ENCODE measurements around the gene NFIX.
"Not testable (repeated sequence)": the region's sequence is repeated elsewhere in the genome, so short reads cannot be mapped to it uniquely, and the experiment has no call there.

NFIX gene

DNA sequence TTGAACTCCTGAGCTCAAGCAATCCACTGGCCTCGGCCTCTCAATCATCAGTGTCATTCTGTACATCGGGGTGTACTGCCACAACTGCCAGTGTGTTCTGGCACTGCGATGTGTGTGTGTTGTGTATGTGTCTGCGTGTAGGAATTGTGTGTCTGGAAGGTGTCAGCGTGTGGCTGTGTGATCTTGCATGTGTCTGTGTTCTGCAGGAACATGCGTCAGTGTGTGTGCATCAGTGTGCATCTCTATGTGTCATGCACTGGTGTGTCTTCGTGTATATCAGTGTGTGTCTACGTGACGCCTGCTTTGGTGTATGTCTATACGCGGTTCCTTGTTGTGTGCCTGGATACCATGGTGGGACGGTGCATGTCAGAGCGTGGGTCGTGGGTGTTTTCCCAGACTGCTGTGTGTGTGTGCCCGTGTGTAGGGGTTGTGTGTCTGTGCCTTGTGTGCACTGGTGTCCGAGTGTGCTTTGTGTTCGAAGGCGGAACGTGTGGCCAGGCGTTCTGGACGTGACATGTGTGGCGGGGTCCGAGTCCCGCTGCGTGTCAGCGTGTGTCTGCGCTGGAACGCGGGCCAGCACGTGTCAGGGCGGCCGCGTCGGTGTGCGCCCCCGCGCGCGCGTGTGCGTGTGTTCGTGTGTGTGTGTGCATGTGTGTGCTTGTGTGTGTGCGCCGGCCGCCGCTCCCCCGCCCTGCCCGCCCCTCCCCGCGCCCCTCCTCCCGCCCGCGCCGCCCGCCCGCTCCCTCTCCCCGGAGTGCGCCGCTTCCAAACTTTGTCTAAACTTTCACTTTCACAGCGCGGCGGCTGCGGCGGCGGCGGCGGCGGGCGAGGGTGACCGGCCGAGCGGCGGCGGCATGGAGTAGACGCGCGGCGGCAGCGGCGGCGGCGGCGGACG, at the start of gene NFIX:
TSS of gene NFIX (plus strand) at position 775 of the 895 bp plus-strand sequence. CDS start 363 bp downstream, outside the sequence.
- DNase-seq, result peak; percentile 29

DNA sequence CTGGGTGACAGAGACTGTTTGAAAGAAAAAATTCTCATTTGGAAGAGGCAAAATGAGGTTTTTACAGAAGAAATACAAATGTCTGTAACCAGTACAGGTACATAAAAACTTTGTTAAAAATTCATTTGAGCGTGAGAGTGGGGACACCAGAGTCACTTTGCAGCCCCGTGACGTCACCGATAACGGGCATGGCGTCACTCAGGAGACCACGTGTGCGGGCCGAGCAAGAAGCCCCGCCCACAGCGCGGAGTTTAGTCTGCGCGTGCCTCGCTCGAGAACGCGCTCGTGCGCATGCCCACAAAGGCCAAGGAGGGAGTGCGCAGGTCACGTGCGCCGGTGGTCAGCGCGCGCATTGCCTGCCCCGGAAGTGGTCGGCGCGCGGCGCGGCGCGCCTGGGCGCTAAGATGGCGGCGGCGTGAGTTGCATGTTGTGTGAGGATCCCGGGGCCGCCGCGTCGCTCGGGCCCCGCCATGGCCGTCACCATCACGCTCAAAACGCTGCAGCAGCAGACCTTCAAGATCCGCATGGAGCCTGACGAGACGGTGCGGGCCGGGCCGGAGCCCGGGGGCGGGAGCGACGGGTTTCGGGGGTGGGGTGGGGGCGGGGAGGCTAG, 49.7 kb upstream of the NFIX start, which contains the start of gene RAD23A:
TSS of gene RAD23A (plus strand) at position 384 of the 613 bp plus-strand sequence. CDS start at position 471, 87 bp downstream.
- DNase-seq, result peak; percentile 88

DNA sequence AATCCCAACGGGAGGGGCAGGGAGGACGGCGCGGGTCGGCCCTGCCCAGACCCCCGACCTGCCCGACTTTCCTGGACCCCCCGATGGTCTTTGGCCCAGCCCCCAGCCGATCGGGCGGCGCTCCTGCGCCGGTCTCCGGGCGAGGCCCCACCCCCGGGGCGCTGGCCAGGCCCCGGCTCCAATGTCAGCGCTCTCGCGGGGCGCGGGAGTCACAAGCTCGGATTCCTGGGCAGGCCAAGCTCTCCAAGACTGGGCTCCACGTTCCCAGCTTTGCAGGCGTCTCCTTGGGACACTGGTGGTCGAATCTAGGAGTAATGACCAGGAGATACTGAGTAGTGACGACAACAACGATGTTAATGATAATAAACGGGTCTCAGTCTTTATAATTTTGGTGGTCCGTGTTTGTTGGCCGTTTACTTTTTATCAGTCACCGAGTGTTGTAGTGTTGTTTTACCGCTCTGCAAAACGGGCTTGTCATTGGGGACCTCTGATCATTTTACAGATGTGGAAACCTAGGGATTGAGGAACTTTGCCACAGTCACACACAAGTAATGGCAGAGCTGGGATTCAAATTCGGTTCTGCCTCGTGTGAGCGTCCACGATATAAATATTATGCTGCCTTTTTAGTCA, 49.1 kb upstream of the NFIX start:
- peak; percentile 77 for DNase-seq

DNA sequence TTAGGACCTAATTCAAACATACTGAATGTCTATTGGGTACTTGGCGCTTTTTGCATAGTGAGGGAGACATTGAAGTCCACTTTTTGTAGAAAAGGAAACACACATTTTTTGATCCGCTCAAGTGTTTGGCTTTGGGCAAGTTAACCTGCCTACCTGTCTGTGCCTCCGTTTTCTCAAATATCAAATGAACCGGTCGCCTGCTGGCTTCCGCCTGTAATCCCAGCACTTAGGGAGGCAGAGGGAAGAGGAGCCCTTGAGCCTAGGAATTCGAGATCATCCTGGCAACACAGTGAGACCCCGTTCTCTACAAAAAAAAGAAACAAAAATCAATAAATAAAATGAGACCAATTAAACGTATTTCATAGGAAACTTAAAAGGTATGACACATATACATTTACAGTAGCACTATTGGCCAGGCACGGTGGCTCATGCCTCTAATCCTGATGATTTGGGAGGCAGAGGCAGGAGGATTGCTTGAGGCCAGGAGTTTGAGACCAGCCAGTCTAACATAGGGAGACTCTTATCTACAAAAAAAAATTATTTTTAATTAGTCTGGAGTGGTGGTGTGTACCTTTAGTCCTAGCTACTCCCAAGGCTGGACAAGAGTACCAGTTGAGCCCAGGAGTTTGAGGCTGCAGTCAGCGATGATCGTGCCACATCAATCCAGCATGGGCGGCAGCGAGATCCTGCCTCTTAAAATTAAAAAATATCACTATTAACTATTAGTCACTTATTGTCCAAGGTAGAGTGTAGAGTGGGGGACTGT, 48.4 kb upstream of the NFIX start:
- DNase-seq, result no peak

DNA sequence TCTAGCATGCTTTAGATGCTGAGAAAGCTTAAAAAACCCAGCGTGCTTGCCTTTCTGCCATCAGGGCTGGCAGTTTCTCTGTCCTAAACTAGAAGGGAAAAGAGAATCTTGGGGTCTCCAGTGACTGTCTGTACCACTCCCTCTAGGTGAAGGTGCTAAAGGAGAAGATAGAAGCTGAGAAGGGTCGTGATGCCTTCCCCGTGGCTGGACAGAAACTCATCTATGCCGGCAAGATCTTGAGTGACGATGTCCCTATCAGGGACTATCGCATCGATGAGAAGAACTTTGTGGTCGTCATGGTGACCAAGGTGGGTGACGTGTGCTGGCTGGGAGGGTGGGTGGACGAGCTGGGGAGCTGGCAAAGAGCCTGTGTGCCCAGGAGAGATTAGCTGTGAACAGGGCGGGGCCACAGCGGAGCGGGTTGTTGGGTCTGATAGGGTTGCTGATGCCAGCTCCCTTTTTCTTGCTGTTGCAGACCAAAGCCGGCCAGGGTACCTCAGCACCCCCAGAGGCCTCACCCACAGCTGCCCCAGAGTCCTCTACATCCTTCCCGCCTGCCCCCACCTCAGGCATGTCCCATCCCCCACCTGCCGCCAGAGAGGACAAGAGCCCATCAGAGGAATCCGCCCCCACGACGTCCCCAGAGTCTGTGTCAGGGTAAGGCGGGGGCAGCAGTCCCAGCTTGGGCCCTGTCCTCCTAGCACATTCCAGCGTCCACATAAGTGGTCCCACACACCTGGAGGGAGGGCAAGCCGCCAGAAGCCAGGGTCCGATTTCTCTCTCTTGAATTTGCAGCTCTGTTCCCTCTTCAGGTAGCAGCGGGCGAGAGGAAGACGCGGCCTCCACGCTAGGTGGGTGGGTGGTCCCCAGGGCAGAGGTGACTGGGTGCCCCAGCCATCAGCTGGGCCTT, 47.3 kb upstream of the NFIX start:
- no peak for DNase-seq

DNA sequence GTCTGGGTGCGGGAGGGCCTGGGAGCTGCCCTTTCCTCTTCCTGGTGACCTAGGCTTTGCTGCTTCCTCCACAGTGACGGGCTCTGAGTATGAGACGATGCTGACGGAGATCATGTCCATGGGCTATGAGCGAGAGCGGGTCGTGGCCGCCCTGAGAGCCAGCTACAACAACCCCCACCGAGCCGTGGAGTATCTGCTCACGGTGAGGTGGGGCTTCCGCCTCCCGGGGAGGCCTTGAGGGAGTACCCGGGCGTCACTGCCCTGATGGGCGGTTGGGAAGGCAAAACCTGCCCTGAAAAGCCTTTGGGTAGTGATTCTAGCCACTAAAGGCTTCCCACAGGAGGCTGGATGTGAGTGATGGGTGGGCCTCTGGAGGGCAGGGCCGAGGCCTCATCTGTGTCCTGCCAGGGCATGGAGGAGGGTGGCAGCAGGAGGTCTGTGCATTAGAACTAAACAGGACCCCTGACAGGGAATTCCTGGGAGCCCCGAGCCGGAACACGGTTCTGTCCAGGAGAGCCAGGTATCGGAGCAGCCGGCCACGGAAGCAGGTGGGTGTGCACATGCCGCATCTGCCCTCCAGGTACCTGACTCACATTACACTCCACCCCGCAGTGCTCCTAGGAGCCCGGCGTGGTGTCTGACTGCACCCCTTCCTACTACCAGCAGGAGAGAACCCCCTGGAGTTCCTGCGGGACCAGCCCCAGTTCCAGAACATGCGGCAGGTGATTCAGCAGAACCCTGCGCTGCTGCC, 46.5 kb upstream of the NFIX start:
- DNase-seq, result no peak

DNA sequence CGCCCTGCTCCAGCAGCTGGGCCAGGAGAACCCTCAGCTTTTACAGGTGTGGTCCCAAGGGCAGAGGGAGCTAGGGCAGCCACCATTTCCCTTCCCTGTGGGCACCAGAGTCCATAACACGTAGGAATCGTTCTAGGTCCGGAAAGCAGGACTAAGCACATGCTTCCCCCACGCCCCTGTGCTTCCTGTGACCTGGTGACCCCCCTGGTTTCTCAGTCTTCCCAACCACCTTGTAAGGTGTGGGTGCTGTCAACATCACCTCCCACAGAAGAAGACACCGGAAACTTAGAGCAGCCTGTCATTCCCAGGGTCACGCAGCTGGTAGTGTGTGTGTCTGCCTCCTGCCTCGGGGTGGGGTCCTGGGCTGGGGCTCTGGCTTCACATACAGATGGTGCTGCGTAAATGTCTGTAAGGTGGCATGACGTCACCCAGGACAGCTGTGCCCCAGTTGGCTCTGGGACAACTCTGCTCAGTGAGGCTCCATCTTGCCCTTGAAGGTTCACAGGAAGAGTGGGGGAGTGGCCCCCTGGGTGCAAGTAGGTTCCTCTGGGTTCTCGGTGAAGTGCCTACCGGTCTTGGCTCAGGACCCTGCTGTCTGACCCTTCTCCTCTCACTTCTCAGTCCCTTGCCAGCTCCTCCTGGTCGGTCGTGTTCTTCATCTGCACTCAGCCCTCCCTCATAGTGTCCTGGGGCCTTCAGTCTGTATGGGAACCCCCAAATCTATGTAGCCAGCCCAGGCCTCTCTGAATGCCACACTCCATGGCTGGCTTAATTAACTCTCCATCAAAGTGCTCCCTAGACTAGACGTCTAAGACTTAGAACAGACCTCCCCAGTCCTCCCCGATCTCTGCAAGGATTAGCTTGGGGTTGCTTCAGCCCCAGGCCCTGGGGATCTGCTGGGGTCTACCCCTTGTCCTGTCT, 45.7 kb upstream of the NFIX start:
- no peak for DNase-seq

DNA sequence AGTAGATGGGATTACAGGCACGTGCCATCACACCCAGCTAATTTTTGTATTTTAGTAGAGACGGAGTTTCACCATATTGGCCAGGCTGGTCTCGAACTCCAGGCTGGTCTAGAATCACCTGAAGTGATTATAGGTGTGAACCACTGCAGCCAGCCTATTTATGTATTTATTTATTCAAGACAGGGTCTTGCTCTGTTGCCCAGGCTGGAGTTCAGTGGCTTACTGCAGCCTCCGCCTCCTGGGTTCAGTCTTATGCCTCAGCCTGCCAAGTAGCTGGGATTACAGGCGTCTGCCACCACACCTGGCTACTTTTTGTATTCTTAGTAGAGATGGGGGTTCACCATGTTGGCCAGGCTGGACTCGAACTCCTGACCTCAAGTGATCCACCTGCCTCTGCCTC, 43.2 kb upstream of the NFIX start:
- not testable (repeated sequence) for DNase-seq

DNA sequence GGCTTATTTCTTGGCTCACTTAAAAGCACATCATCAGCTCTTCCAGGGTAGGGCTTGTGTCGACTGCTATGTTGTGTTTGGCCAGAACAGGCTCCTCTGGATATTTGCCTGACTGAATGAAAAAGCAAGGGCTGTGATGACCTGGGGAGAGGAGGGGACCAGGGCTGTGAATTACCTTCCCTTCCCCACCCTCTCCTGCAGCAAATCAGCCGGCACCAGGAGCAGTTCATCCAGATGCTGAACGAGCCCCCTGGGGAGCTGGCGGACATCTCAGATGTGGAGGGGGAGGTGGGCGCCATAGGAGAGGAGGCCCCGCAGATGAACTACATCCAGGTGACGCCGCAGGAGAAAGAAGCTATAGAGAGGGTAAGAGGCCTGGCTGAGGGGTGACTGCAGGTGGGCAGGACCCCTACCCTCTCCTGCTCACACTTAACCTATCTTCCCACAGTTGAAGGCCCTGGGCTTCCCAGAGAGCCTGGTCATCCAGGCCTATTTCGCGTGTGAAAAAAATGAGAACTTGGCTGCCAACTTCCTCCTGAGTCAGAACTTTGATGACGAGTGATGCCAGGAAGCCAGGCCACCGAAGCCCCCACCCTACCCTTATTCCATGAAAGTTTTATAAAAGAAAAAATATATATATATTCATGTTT, 42.7 kb upstream of the NFIX start:
- DNase-seq, result peak; percentile 59

DNA sequence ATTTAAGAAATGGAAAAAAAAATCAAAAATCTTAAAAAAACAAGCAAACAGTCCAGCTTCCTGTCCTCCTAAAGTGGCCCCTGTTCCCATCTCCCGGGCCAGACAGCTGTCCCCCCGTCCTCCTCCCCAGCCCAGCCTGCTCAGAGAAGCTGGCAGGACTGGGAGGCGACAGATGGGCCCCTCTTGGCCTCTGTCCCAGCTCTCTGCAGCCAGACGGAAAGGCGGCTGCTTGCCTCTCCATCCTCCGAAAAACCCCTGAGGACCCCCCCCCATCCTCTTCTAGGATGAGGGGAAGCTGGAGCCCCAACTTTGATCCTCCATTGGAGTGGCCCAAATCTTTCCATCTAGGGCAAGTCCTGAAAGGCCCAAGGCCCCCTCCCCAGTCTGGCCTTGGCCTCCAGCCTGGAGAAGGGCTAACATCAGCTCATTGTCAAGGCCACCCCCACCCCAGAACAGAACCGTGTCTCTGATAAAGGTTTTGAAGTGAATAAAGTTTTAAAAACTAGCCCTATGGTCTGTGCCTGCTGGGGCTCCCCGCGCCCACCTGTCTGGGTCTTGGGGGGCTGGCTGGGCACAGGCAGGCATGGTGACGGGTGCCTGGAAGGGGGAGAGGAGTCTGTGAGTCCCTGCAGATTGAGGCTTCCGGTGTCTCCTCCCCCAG, 42.0 kb upstream of the NFIX start:
- no peak for DNase-seq

DNA sequence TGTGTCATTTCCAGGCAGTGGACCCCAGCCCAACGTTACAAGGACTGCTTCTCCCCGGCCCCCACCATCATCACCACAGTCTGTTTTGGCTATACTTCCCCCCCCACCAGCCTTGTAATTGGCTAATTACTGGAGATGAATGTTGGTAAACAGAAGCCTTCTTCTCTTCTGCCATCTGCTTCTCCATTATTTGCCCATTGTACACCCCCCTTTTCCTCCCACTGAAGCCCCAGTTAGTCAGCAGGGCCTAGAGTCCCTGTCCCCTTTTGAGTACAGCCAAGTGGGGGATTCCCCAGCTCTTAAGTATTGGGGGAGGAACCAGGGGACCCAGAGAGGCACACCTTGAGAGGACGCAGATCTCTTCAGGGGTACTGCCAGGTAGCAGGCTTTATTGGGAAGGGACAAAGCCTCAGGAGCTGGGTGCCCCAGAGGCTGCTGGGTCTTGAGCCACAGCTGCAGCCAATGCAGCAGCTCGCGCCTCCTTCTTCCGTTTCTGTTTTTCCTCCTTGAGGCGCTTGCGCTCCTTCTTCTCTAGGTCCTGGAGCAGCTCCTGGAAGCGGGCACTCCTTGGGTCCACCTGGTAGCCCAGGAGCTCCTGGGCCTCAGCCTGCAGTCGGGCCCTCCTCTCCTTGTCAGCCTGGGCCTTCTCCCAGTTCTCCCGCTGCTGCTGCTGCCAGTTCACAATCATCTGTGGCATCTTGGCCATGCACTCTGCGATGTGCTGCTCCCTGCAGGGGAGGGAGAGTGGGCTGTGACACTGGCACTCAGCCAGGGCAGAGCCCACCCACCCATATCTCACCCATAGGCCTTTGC, 41.3 kb upstream of the NFIX start:
- no peak for DNase-seq

DNA sequence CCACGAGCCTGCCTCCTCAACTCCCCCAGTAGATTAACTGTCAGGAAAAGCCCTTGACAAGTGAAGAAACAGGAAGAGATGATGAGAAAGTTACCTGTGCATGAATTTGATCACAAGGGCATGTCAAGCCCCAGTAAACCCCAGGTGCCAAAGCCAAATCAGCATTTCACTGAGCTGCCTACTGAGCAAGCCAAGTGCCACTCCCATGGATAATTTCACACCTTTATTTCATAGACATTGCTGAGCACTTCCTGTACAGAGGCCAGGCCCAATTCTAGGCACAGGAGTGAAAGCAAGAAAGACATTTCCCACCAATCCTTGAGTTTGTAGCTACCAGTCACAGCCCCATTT, 40.7 kb upstream of the NFIX start:
- DNase-seq, result no peak

DNA sequence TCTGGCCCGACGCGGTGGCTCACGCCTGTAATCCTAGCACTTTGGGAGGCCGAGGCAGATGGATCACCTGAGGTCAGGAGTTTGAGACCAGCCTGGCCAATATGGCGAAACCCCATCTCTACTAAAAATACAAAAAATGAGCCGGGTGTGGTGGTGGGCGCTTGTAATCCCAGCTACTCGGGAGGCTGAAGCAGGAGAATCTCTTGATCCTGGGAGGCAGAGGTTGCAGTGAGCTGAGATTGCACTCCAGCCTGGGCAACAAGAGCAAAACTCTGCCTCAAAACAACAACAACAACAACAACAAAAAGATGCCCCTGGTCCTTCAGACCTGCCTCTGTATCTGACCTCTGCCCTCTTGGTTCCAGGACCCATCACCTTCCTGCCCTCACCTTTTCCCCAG, 39.7 kb upstream of the NFIX start:
- not testable (repeated sequence) for DNase-seq

DNA sequence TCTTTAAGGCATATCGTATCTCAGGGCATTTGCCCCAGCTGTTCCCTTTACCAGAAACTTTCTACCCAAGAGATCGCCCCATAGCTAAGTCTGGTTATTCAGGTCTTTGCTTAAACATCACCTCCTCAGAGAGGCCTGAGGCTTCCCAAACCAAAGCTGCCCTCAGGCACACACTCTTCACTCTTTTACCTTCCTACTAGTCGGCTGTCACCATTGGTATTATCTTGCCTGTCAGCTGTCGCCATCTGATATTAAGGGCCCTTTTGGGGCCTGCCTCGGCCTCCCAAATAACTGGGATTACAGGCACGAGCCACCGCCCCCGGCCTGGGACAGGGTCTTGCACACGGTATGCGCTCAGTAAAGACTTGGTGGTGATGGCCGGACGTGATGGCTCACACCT, 39.3 kb upstream of the NFIX start:
- no peak for DNase-seq

DNA sequence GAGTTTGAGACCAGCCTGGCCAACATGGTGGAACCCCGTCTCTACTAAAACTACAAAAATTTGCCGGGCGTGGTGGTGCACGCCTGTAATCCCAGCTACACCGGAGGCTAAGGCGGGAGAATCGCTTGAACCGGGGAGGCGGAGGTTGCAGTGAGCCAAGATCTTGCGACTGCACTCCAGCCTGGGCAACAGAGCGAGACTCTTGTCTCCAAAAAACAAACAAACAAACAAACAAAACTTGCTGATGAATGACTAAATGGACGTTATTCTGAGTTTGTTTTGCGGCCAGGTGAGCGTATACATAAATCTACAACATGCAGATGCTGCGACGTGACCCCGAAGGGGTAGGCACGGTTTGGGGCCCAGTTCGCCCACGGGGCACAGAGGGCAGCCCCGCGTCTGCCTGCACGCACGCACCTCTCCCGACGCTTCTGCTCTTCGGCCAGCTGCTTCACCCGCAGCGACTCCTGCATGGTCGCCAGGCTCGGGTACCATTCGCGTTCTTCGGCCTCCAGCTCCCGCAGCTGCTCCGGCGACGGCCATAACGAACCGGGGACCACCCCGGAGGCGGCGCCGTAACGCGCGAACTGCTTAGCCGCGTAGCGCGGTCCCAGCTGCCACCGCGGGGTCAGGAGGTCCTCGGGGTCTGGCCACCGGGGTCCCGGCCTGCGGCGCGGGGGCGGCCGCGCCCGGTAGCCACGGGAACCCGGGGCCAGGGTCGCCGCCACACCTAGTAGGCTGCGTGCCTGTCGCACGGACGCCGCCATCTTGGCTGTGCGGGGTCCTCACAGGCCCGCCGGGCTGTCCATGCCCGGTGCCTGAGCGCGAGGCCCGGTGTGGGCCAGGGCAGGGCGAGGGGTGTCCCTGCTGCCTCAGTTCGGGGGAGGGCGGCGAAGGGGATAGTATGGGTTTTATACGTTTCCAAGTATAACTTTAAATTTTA, 38.6 kb upstream of the NFIX start, which contains the start of gene GADD45GIP1:
TSS of gene GADD45GIP1 (minus strand) at position 778 of the 943 bp plus-strand sequence. CDS start at position 767, 11 bp downstream.
- peak; percentile 40 for DNase-seq

DNA sequence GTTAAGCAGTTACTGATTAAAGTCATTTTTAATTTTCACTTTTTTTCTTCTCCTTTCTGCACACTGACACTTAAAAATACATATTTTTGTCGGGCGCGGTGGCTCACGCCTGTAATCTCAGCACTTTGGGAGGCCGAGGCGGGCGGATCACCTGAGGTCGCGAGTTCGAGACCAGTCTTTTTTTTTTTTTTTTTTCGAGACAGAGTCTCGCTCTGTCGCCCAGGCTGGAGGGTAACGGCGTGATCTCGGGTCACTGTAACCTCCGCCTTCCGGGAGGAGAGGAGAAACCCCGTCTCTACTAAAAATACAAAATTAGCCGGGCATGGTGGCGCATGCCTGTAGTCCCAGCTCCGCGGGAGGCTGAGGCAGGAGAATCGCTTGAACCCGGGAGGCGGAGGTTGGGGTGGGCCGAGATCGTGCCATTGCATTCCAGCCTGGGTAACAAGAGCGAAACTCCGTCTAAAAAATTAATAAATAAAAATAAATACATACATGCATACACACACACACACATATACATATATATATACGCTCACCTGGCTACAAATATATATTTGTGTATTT, 37.8 kb upstream of the NFIX start:
- not testable (repeated sequence) for DNase-seq
